ENCODE measurements around the gene COL27A1.

The COL27A1 gene

DNA sequence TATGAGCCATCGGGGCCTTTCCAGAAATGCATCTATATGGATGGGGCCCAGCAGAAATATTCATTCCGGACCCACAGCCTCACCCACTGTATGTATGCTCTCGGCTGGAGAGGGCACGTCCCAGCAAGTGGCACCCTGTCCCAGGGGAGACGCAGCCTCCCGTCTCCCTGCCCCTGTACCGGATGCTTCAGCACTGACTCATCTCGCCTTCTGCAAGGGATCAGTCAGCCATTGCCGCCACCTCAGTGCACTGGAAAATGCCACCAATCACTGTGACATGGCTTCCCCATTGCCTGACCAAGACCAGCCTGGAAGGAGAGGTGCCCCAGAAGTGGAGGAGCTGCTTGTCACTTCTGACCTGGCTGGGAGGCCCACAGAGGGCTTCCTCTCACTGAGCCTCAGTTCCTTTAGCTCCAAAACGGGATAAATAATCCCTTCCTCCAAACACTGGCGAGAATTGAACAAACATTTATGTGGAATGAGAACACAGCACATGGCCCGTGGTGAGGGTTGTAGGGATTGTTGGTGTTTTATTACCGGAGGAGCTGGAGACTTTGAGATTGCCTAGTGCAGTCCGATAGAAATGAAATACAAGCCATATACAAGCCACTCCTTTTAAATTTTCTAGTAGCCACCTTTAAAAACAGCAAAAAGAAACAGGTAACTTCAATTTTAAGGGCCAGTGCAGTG is 123.7 kb downstream of the COL27A1 start:
- H3K27ac ChIP-seq = no peak overlapping the region

GRCh38 chr9:114279693-114280092 is 124.4 kb downstream of the COL27A1 start:
- TF ChIP-seq, protein P1, sequence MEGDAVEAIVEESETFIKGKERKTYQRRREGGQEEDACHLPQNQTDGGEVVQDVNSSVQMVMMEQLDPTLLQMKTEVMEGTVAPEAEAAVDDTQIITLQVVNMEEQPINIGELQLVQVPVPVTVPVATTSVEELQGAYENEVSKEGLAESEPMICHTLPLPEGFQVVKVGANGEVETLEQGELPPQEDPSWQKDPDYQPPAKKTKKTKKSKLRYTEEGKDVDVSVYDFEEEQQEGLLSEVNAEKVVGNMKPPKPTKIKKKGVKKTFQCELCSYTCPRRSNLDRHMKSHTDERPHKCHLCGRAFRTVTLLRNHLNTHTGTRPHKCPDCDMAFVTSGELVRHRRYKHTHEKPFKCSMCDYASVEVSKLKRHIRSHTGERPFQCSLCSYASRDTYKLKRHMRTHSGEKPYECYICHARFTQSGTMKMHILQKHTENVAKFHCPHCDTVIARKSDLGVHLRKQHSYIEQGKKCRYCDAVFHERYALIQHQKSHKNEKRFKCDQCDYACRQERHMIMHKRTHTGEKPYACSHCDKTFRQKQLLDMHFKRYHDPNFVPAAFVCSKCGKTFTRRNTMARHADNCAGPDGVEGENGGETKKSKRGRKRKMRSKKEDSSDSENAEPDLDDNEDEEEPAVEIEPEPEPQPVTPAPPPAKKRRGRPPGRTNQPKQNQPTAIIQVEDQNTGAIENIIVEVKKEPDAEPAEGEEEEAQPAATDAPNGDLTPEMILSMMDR (conservative IDR thresholded peaks at IDR 0.05) = no peak
- TF ChIP-seq ZFX (IDR thresholded peaks at IDR 0.05) = no peak
- H3K27ac ChIP-seq = no peak overlapping the region

More for the DNA sequence above, 123.7 kb downstream of the COL27A1 start:
- TF ChIP-seq, protein P1 (conservative IDR thresholded peaks at IDR 0.05) = no peak
- TF ChIP-seq ZFX (IDR thresholded peaks at IDR 0.05) = no peak

DNA sequence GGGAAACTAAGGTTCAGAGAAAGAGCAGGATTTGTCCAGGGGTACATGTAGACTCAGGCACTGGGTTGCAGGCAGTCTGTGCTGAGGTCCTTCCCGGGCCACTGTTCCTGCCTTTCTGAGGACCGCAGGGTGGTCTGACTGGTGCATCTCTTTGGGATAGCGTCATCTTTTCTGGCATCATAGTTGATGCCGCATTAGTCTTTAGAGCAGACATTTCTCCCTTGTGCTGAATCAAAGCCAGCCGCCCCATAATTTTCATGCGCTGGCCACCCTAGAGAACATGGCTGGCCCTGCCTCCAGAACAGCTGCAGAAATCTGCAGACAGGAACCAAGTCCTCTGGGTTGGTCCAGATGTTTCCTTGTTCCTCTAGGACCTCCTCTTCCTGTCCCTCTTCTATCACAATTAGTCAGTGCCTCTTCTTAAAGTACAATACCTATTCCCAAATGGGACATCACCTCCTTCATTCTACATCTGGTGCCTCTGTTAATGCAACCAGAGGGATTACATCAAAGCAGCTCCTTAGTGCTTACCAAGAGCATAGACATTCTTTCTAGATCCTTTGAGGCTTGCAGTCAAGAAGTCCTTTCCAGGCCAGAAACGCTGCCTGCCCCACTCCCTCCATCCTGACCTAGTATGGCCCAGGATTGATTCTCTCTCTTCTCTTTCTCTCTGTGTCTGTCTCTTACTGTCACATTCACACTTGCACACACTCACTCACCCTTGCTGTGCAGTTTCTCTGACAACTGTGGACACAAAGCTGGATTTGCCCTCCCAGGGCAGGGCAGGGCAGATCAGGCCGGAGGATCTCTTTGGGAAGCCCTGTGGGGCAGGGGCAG is 125.5 kb downstream of the COL27A1 start:
- H3K27ac ChIP-seq = no peak overlapping the region
- TF ChIP-seq ZFX (IDR thresholded peaks at IDR 0.05) = no peak
- TF ChIP-seq, protein P1 (conservative IDR thresholded peaks at IDR 0.05) = no peak

DNA sequence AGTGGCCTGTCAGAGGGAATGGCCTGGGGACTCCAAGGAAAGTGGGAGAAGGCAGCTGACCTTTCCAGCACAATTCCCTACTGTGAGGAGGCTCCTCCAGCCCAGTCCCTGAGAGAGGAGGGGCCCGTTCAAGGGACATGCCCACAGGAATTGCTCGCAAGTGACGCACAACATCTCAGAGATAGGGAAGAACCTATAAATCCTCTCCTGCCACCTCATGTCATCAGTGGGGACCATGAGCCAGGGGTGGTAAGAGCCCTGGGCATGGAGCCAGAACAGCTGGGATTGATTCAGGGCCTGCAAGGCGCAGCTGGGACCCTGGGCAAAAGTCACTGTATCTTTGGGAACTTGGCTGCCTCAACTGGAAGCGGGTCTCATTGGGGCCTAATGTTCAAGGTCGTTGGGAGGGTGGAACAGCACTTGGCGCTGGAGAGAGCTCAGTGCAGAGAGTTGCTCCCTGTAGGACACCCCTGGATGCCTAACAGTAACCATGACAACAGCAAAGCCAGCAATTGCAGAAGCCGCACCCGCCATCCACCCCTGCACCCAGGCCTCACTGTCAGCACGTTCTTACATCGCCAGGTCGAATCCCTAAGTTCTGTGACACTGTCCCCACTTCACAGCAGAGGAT is 126.3 kb downstream of the COL27A1 start:
- TF ChIP-seq ZFX (IDR thresholded peaks at IDR 0.05) = no peak
- TF ChIP-seq, protein P1 (conservative IDR thresholded peaks at IDR 0.05) = no peak
- H3K27ac ChIP-seq = no peak overlapping the region

DNA sequence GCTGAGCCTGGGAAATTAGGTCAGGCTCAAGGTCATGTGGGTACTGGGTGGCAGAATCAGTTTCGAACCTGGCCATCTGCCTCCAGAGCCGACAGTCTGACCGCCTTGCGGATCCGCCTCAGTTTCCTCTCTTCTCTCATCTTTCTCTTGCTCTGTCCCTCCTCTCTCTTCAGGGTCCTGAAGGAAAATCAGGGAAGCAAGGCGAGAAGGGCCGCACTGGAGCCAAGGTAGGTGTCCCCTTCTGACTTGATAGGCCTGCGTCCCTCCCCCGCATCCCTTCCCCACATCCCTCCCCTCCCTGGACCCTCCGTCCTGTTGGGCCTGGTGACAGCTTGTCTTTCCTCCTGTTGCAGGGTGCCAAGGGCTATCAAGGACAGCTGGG is 126.8 kb downstream of the COL27A1 start:
- TF ChIP-seq ZFX (IDR thresholded peaks at IDR 0.05) = no peak
- TF ChIP-seq, protein P1 (conservative IDR thresholded peaks at IDR 0.05) = no peak
- no peak overlapping the region for H3K27ac ChIP-seq

GRCh38 chr9:114282507-114282906 is 127.2 kb downstream of the COL27A1 start:
- H3K27ac ChIP-seq = no peak overlapping the region

More at GRCh38 chr9:114282507-114282906, 127.2 kb downstream of the COL27A1 start:
- no peak for TF ChIP-seq ZFX (IDR thresholded peaks at IDR 0.05)
- TF ChIP-seq, protein P1 (conservative IDR thresholded peaks at IDR 0.05) = no peak

Measured in C4-2B (cell line).